ENCODE data around the gene GIPC1. TPM values are rescaled to one million over a fixed set of nuclear protein-coding genes. Genes with fewer than 3 reads are reported as not detected.

The GIPC1 gene
- total and polyA plus RNA-seq, 4 experiments from 2014 or later = 32.3 to 63.6 (median 42.0) TPM

DNA sequence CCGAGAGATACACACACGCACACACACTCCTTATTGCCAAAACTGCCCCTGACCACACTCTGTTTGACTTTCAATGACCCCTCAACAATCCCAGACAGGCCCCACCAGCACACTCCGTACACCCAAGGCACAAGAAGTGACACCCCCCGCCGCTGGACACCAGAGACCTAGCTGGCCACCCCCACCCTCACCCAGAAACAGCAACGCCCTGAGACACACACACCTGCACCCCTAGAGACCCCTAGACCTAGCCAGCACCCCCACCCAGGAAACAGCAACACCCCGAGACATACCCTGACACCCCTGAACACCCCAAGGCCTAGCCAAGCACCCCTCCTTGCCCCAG lies 19.6 kb downstream of the GIPC1 start:
- no peaks in the 10 kb centered on the region for H3K9me3 Mint-ChIP-seq
- peak overlapping the region in 4 of 7 donors; percentile 10 to 90 (median 73) for H3K27ac Mint-ChIP-seq
- POLR2A ChIA-PET (ENCODE audit: partially characterized antibody) = no interaction called here
- CTCF ChIA-PET (ENCODE audit: partially characterized antibody) = no interaction called here
- intact Hi-C loops (cut with micrococcal nuclease) = no loop called here
- peak overlapping the region in 1 of 8 donors; percentile 52 for H3K4me3 Mint-ChIP-seq
- H3K36me3 ChIP-seq (ENCODE audit: insufficient read depth, low read length) = peaks cover 10% of the 10 kb centered on the region
- H3K27me3 Mint-ChIP-seq = peaks cover 7 to 20% of the 10 kb centered on the region in 2 donors
- peaks cover 8 to 9% of the 10 kb centered on the region in 2 donors for H3K36me3 Mint-ChIP-seq
- H3K4me1 ChIP-seq (ENCODE audit: insufficient read depth, low read length) = peaks cover 42% of the 10 kb centered on the region
- peaks cover 14 to 35% (median 25%) of the 10 kb centered on the region in 4 donors for H3K4me1 Mint-ChIP-seq
- no peaks in the 10 kb centered on the region for H3K9me3 ChIP-seq (ENCODE audit: control insufficient read depth in 1 of 2, low read length in 2 of 2)
- H3K27me3 ChIP-seq (ENCODE audit: insufficient read depth, low read length) = peaks cover 14% of the 10 kb centered on the region
- H3K27ac ChIP-seq (ENCODE audit: low read depth, low read length) = no peak overlapping the region
- no peak for DNase-seq
- H3K4me3 ChIP-seq (ENCODE audit: low read length in 2 of 2) = no peak overlapping the region

DNA sequence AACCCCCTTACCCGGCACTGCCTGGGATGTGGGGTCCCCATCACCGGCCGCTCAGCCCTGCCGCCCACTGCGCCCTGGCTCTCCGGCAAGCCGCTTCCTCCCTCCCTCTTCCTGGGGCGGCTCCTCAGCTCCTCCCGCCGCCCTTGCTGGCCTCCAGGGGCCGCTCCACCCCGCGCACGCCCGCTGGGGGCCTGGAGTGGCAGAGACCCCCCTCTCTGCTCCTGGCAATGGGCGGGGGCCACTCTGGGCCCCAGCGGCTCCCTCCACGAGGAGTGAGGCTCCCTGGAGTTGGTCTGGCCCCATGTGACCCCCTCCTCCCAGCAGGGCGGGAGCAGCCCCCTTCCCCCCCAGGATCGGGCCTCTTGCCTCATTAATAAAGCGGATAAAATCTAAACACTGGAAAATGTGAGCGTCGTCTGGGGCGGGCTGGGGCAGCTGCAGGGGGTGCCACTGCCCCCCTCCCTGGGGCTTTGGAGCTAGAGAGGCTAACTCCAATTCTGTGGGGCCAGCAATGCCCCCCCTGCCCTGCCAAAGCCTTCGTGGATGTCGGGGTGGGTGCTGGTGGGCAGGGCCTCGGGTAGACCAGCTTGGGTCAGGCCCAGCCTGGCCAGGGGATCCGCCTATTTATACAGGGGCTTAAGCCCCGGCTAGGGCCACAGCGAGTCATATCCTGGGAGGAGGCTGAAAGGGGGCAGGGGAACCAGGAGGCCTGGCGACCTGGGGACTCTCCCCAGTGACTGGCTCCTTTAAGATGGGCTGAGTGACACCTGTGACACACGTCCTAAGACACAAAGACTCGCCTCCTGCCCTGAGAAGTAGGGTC lies 20.5 kb downstream of the GIPC1 start, which contains the start of gene PTGER1:
TSS of gene PTGER1 (minus strand) at position 104 of the 823 bp plus-strand sequence. CDS start 1,034 bp downstream, outside the sequence.
- peaks cover 42% of the 10 kb centered on the region for H3K4me1 ChIP-seq (ENCODE audit: insufficient read depth, low read length)
- H3K4me3 ChIP-seq (ENCODE audit: low read length in 2 of 2) = no peak within 1 kb of the TSS
- no peaks in the 10 kb centered on the region for H3K9me3 Mint-ChIP-seq
- peaks cover 14% of the 10 kb centered on the region for H3K36me3 ChIP-seq (ENCODE audit: insufficient read depth, low read length)
- ChIA-PET POLR2A (ENCODE audit: partially characterized antibody) (no interaction called here), CTCF (ENCODE audit: partially characterized antibody) (interaction anchor here (1.0 kb wide), 1 partner anchor 57 kb away, joined by 3 read pairs; no protein-coding TSS in a partner anchor)
- H3K27ac Mint-ChIP-seq = peak within 1 kb of the TSS in 5 of 7 donors; percentile 35 to 90 (median 76)
- H3K4me1 Mint-ChIP-seq = peaks cover 14 to 35% (median 25%) of the 10 kb centered on the region in 4 donors
- intact Hi-C loops (cut with micrococcal nuclease) = no loop called here
- DNase-seq = peak in 1 of 5 donors; percentile 60
- H3K9me3 ChIP-seq (ENCODE audit: control insufficient read depth in 1 of 2, low read length in 2 of 2) = no peaks in the 10 kb centered on the region
- H3K27me3 Mint-ChIP-seq = peaks cover 7 to 20% of the 10 kb centered on the region in 2 donors
- H3K27ac ChIP-seq (ENCODE audit: low read depth, low read length) = no peak within 1 kb of the TSS
- peaks cover 9 to 13% of the 10 kb centered on the region in 2 donors for H3K36me3 Mint-ChIP-seq
- H3K4me3 Mint-ChIP-seq = peak within 1 kb of the TSS in 6 of 8 donors; percentile 12 to 62 (median 46)
- H3K27me3 ChIP-seq (ENCODE audit: insufficient read depth, low read length) = peaks cover 14% of the 10 kb centered on the region

DNA sequence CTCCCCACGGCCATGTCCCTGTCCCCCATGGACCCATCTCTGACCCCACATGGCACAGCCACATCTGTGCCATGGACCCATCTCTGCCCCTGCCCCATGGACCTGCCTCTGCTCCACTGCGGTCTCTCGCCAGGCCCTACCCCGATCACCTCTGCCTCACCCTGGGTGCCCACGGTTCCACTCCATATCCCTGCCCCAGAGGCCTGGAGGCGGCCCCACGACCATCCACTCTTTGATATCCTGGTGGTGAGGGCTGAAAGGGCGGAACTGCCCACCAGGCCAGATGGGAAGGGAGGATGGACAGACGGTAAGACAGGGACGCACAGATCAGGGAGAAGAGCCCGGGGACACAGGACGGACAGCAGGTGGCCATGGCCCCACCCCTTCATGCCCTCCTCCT lies 21.1 kb downstream of the GIPC1 start:
- H3K9me3 Mint-ChIP-seq = no peaks in the 10 kb centered on the region
- Histone ChIP-seq H3K9me3 (ENCODE audit: control insufficient read depth in 1 of 2, low read length in 2 of 2) (no peaks in the 10 kb centered on the region), H3K36me3 (ENCODE audit: insufficient read depth, low read length) (peaks cover 19% of the 10 kb centered on the region), H3K27ac (ENCODE audit: low read depth, low read length) (no peak overlapping the region), H3K4me1 (ENCODE audit: insufficient read depth, low read length) (peaks cover 36% of the 10 kb centered on the region), H3K27me3 (ENCODE audit: insufficient read depth, low read length) (peaks cover 14% of the 10 kb centered on the region), H3K4me3 (ENCODE audit: low read length in 2 of 2) (no peak overlapping the region)
- DNase-seq = no peak
- H3K4me1 Mint-ChIP-seq = peaks cover 14 to 35% (median 25%) of the 10 kb centered on the region in 4 donors
- ChIA-PET CTCF (ENCODE audit: partially characterized antibody) (interaction anchor here (1.0 kb wide), 1 partner anchor 58 kb away, joined by 3 read pairs; no protein-coding TSS in a partner anchor), POLR2A (ENCODE audit: partially characterized antibody) (no interaction called here)
- intact Hi-C loops (cut with micrococcal nuclease) = loop anchor here (5.0 kb wide), 1 partner anchor 58 kb away; the partner anchor contains the start of gene DDX39A
- H3K27ac Mint-ChIP-seq = peak overlapping the region in 1 of 7 donors; percentile 59
- H3K27me3 Mint-ChIP-seq = peaks cover 7 to 20% of the 10 kb centered on the region in 2 donors
- peak overlapping the region in 5 of 8 donors; percentile 21 to 62 (median 48) for H3K4me3 Mint-ChIP-seq
- peaks cover 12 to 16% of the 10 kb centered on the region in 2 donors for H3K36me3 Mint-ChIP-seq

DNA sequence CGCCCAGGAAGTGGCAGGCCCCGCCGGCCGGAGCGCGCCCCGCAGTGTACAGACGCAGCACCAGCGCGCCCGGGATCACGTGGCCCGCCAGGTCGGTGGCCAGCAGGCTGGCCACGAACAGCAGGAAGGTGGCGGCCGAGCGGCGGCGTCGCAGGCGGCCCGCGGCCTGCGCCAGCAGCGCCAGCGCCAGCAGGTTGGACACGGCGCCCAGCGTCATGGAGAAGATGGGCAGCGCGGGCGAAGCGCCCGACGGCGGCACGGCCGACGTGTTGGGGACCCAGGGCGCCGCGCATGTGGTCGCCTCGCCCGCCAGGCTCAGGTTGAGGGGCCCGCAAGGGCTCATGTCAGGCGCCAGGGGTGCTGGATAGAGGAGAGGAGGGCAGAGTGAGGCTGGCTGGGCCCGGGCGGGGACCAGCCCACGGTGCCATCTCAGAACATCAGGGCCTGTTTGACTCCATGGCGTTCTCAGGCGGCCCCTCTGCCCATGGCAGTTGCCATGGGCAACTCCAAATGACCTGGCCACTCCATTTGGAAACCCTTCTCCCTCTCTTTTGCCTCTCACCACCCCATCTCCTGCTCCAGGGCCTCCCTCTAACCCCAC lies 21.8 kb downstream of the GIPC1 start:
- no peaks in the 10 kb centered on the region for H3K9me3 Mint-ChIP-seq
- peaks cover 14 to 35% (median 25%) of the 10 kb centered on the region in 4 donors for H3K4me1 Mint-ChIP-seq
- no peaks in the 10 kb centered on the region for H3K9me3 ChIP-seq (ENCODE audit: control insufficient read depth in 1 of 2, low read length in 2 of 2)
- H3K4me3 ChIP-seq (ENCODE audit: low read length in 2 of 2) = no peak overlapping the region
- peaks cover 13 to 22% of the 10 kb centered on the region in 2 donors for H3K36me3 Mint-ChIP-seq
- intact Hi-C loops (cut with micrococcal nuclease) = loop anchor here (5.0 kb wide), 1 partner anchor 57 kb away; the partner anchor contains the start of gene DDX39A
- H3K4me1 ChIP-seq (ENCODE audit: insufficient read depth, low read length) = peaks cover 36% of the 10 kb centered on the region
- H3K36me3 ChIP-seq (ENCODE audit: insufficient read depth, low read length) = peaks cover 26% of the 10 kb centered on the region
- peak overlapping the region in 2 of 7 donors; percentile 35 to 76 for H3K27ac Mint-ChIP-seq
- peaks cover 14% of the 10 kb centered on the region for H3K27me3 ChIP-seq (ENCODE audit: insufficient read depth, low read length)
- peaks cover 7 to 20% of the 10 kb centered on the region in 2 donors for H3K27me3 Mint-ChIP-seq
- POLR2A ChIA-PET (ENCODE audit: partially characterized antibody) = no interaction called here
- DNase-seq = no peak
- CTCF ChIA-PET (ENCODE audit: partially characterized antibody) = no interaction called here
- no peak overlapping the region for H3K27ac ChIP-seq (ENCODE audit: low read depth, low read length)
- peak overlapping the region in 5 of 8 donors; percentile 12 to 62 (median 44) for H3K4me3 Mint-ChIP-seq

DNA sequence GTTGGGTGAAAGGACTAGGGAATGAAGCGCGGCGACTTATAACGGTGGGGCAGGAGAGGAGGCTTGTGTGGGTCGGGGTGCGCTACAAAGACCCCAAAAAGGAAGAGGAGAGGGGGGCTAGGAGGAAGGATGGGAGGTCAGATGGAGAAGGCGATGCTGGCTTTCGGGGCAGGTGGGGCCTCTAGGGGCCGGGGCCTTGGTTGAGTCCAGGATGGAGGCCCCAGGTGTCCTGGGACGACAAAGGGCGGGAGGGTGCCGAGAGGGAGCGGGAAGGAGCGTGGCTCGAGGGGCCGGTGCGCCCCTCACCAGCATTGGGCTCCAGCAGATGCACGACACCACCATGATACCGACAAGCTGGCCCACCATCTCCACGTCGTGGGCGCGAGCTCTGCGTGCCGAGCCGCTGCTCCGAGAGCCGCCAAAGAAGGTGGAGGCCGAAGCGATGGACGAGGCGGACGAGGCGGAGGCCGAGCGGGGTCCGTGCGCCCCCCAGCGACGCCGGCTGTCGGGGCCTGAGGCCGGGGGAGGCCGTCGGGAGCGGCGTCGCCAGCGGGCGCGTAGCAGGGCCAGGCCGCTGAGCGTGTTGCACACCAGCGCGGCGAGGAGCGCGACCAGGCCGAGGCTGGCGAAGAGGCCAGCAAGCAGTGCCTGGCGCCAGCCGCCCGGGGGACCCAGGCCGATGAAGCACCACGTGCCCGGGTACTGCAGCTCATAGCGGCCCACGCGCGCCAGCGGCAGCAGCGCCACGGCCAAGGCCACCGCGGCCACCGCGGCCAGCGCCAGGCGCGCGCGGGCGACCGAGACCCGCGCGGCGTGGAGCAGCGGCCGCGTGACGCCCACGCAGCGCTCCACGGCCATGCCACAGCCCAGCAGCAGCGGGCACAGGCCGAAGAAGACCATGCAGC lies 22.6 kb downstream of the GIPC1 start:
- Histone ChIP-seq H3K27ac (ENCODE audit: low read depth, low read length) (no peak overlapping the region), H3K4me1 (ENCODE audit: insufficient read depth, low read length) (peaks cover 36% of the 10 kb centered on the region), H3K36me3 (ENCODE audit: insufficient read depth, low read length) (peaks cover 23% of the 10 kb centered on the region), H3K27me3 (ENCODE audit: insufficient read depth, low read length) (peaks cover 14% of the 10 kb centered on the region), H3K4me3 (ENCODE audit: low read length in 2 of 2) (no peak overlapping the region), H3K9me3 (ENCODE audit: control insufficient read depth in 1 of 2, low read length in 2 of 2) (no peaks in the 10 kb centered on the region)
- Mint-ChIP-seq H3K9me3 (no peaks in the 10 kb centered on the region), H3K27ac (peak overlapping the region in 2 of 7 donors; percentile 37 to 69), H3K27me3 (peaks cover 7 to 20% of the 10 kb centered on the region in 2 donors), H3K4me1 (peaks cover 14 to 35% (median 25%) of the 10 kb centered on the region in 4 donors), H3K36me3 (peaks cover 17 to 28% of the 10 kb centered on the region in 2 donors), H3K4me3 (peak overlapping the region; percentile 1 to 76 (median 54))
- peak in 1 of 5 donors; percentile 38 for DNase-seq
- ChIA-PET CTCF (ENCODE audit: partially characterized antibody) (interaction anchor here (0.7 to 2.6 kb wide), 16 partner anchors 7 to 594 kb away, joined by 3 to 28 read pairs (median 4); partner anchors contain the start of genes ADGRE5, ASF1B and PKN1), POLR2A (ENCODE audit: partially characterized antibody) (interaction anchor here (0.8 to 2.6 kb wide), 12 partner anchors 7 to 444 kb away, joined by 3 to 17 read pairs (median 5); partner anchors contain the start of genes ADGRE5, ASF1B, DDX39A and DNAJB1)
- intact Hi-C loops (cut with micrococcal nuclease) = loop anchor here (5.0 kb wide), 1 partner anchor 56 kb away; the partner anchor contains the start of gene DDX39A

DNA sequence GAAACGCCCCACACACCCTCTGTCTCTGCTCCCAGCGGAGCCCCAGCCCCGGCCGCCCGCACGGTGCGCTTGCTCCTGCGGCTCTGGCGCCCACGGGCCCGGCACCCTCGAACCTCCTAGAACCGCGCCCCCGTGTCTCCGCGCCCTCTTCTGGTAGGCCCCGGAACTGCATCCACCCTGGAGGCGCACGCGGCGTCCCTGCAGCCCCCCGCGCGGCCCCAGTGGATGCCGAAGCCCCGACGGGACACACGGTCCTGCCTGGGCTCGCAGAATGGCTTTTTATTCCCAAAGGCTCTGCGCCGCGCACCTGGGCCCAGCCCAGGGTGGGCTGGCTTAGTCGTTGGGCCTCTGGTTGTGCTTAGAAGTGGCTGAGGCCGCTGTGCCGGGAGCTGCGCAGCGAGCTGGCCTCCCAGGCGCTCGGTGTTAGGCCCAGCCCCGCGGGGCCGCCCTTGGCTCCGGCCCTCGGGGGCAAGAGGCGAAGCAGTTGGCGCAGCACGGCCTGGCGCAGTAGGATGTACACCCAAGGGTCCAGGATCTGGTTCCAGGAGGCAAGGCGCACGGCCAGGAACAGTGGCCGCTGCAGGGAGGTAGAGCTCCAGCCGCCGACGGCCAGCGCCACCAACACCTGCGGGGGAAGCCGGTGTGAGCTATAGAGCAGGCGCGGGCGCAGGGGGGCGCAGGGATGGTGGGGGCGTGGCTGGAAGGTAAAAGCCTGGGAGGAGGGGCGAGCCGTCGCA lies 23.6 kb downstream of the GIPC1 start:
- Histone ChIP-seq H3K27ac (ENCODE audit: low read depth, low read length) (no peak overlapping the region), H3K4me3 (ENCODE audit: low read length in 2 of 2) (peak overlapping the region in 1 of 2 donors; percentile 19), H3K9me3 (ENCODE audit: control insufficient read depth in 1 of 2, low read length in 2 of 2) (no peaks in the 10 kb centered on the region), H3K4me1 (ENCODE audit: insufficient read depth, low read length) (peaks cover 36% of the 10 kb centered on the region), H3K36me3 (ENCODE audit: insufficient read depth, low read length) (peaks cover 24% of the 10 kb centered on the region), H3K27me3 (ENCODE audit: insufficient read depth, low read length) (peaks cover 14% of the 10 kb centered on the region)
- peak overlapping the region in 7 of 8 donors; percentile 25 to 76 (median 61) for H3K4me3 Mint-ChIP-seq
- intact Hi-C loops (cut with micrococcal nuclease) = loop anchor here (1.0 to 5.0 kb wide), 3 partner anchors 40 to 111 kb away; partner anchors contain the start of gene DDX39A
- ChIA-PET CTCF (ENCODE audit: partially characterized antibody) (interaction anchor here (0.7 to 2.6 kb wide), 21 partner anchors 8 to 593 kb away, joined by 3 to 28 read pairs (median 4); partner anchors contain the start of genes ADGRE5, ASF1B, DDX39A and PKN1), POLR2A (ENCODE audit: partially characterized antibody) (interaction anchor here (0.8 to 2.6 kb wide), 13 partner anchors 8 to 443 kb away, joined by 3 to 17 read pairs (median 5); partner anchors contain the start of genes ADGRE5, ASF1B, DDX39A and DNAJB1)
- H3K36me3 Mint-ChIP-seq = peaks cover 21 to 33% of the 10 kb centered on the region in 2 donors
- H3K4me1 Mint-ChIP-seq = peaks cover 14 to 35% (median 25%) of the 10 kb centered on the region in 4 donors
- H3K27ac Mint-ChIP-seq = no peak overlapping the region
- DNase-seq = peak; percentile 78 to 84 (median 79)
- H3K27me3 Mint-ChIP-seq = peaks cover 7 to 20% of the 10 kb centered on the region in 2 donors
- H3K9me3 Mint-ChIP-seq = no peaks in the 10 kb centered on the region

All from CD4-positive, alpha-beta memory T cell (primary cell).